Suprapubic skin (tissue), 4 donors: ENCODE results near the gene TLR9.

Experiments used
- EP300 ChIP-seq: sonication (generic); formaldehyde crosslinking; IDR thresholded peaks from one replicate; pipeline ENCODE4 v1.6.1; 2017; ENCODE audit warnings: antibody characterized with exemption
- POLR2A ChIP-seq, 2 donors: fragments of 450-650 bp; IDR thresholded peaks; one replicate each; pipeline ENCODE4 v1.6.1; 2017; ENCODE audit warnings: antibody characterized with exemption in 2 of 2, mild to moderate bottlenecking in 2 of 2, moderate library complexity in 2 of 2
- POLR2AphosphoS5 ChIP-seq, 3 donors: sonication (generic); formaldehyde crosslinking; IDR thresholded peaks; one replicate each; pipeline ENCODE4 v1.6.1; 2017; ENCODE audit warnings: antibody characterized with exemption in 3 of 3
- TF ChIP-seq, protein P1 (sequence below), 2 donors: fragments of 200-600 bp in 1 of 2; fragments of 450-650 bp in 1 of 2; sonication (generic) in 1 of 2; IDR thresholded peaks; one replicate each; pipeline ENCODE4 v1.5.1; 2016 to 2019; ENCODE audit warnings: antibody characterized with exemption in 2 of 2, mild to moderate bottlenecking in 1 of 2, moderate library complexity in 1 of 2

- TF ChIP-seq, protein P1, sequence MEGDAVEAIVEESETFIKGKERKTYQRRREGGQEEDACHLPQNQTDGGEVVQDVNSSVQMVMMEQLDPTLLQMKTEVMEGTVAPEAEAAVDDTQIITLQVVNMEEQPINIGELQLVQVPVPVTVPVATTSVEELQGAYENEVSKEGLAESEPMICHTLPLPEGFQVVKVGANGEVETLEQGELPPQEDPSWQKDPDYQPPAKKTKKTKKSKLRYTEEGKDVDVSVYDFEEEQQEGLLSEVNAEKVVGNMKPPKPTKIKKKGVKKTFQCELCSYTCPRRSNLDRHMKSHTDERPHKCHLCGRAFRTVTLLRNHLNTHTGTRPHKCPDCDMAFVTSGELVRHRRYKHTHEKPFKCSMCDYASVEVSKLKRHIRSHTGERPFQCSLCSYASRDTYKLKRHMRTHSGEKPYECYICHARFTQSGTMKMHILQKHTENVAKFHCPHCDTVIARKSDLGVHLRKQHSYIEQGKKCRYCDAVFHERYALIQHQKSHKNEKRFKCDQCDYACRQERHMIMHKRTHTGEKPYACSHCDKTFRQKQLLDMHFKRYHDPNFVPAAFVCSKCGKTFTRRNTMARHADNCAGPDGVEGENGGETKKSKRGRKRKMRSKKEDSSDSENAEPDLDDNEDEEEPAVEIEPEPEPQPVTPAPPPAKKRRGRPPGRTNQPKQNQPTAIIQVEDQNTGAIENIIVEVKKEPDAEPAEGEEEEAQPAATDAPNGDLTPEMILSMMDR (IDR thresholded peaks at IDR 0.05) = no peak
- TF ChIP-seq POLR2AphosphoS5 (IDR thresholded peaks at IDR 0.05) (no peak), EP300 (no peak), POLR2A (IDR thresholded peaks at IDR 0.05) (no peak)
Observed at GRCh38 chr3:52233108-52233591, 7.7 kb upstream of the TLR9 start.
